K562 (cell line): Measurements from ENCODE around the gene ACSL6. TPM values are rescaled to one million over a fixed set of nuclear protein-coding genes. Genes with fewer than 3 reads are reported as not detected.

ENCODE experiments used
- ATAC-seq: fragments of 200-7000 bp; cut with Tn5 transposase; 3 replicates; pipeline ENCODE4 v1.9.1; 2020; ENCODE audit warnings: moderate library complexity
- BruUV-seq: library from RNA; stranded (reverse); fragments of 400-500 nt; replicated peaks from 2 replicates; lab custom pipeline; 2021; lab: Mats Ljungman, UMichigan
- CTCF ChIA-PET: fragments of 300-600 bp; formaldehyde crosslinking; extraction: SDS; loops from one replicate; lab custom pipeline; 2021; ENCODE audit warnings: low intra/inter-chr PET ratio; lab: Yijun Ruan, JAX
- POLR2A ChIA-PET: fragments of 300-600, 350-650 bp; sonication (Branson Sonifier 250); formaldehyde crosslinking; extraction: SDS; loops from one replicate; lab custom pipeline; 2021; ENCODE audit warnings: antibody characterized with exemption, inconsistent platforms; lab: Yijun Ruan, JAX
- DNase-seq, 4 experiments: peaks; one replicate each; pipeline versions ENCODE4 v3.0.0 to v3.0.0-alpha.2; 2011 to 2018; ENCODE audit warnings: low spot score in 3 of 4, mixed read lengths in 3 of 4; ENCODE audit errors: extremely low read depth in 1 of 4
- FAIRE-seq: peaks from 2 replicates; lab custom pipeline; 2011; peaks lifted over from hg19 to GRCh38; lab: Jason Lieb, UNC
- H2AFZ ChIP-seq: 2 replicates; pipeline ENCODE4 v1.6.0; 2011; ENCODE audit warnings: low read depth, low read length, control low read depth, inconsistent platforms
- H3K27ac ChIP-seq: fragments of 200-600 bp; 3 replicates; pipeline ENCODE4 v1.8.0; 2011; ENCODE audit warnings: low read depth, mild to moderate bottlenecking, control low read depth, inconsistent platforms, low read length, moderate library complexity, mixed read lengths; ENCODE audit errors: extremely low read depth
- H3K27me3 ChIP-seq, 2 experiments: fragments of 300-600 bp in 1 of 2; 2 replicates in 1 of 2; 3 replicates in 1 of 2; pipeline versions ENCODE4 v1.6.0 to v1.8.0; 2011; ENCODE audit warnings: inconsistent platforms in 2 of 2, low read length in 2 of 2, mild to moderate bottlenecking in 1 of 2, mixed read lengths in 1 of 2, moderate library complexity in 1 of 2; ENCODE audit not compliant: control insufficient read depth in 2 of 2, insufficient read depth in 2 of 2
- H3K36me3 ChIP-seq: fragments of 300-600 bp; 3 replicates; pipeline ENCODE4 v1.8.0; 2011; ENCODE audit warnings: mild to moderate bottlenecking, low read length, inconsistent platforms; ENCODE audit not compliant: control insufficient read depth, insufficient read depth
- H3K4me1 ChIP-seq, 2 experiments: fragments of 200-600 bp in 1 of 2; replicated peaks in 1 of 2; 2 replicates in 1 of 2; 3 replicates in 1 of 2; pipeline versions ENCODE4 v1.5.1 to v1.8.0; 2011; ENCODE audit warnings: inconsistent platforms in 2 of 2, low read length in 2 of 2, mild to moderate bottlenecking in 1 of 2, mixed read lengths in 1 of 2, moderate library complexity in 1 of 2; ENCODE audit not compliant: control insufficient read depth in 2 of 2, insufficient read depth in 2 of 2
- H3K4me2 ChIP-seq: 2 replicates; pipeline ENCODE4 v1.6.1; 2011; ENCODE audit warnings: low read length, control low read depth, inconsistent platforms, mixed read lengths; ENCODE audit not compliant: insufficient read depth
- H3K4me3 ChIP-seq: fragments of 200-600 bp; sonication (generic), shearing (Covaris generic); 2 replicates; pipeline ENCODE4 v1.5.1; 2016; ENCODE audit warnings: control low read depth, inconsistent platforms
- H3K79me2 ChIP-seq: fragments of 200-600 bp; 3 replicates; pipeline ENCODE4 v1.8.0; 2011; ENCODE audit warnings: low read length, inconsistent platforms; ENCODE audit not compliant: control insufficient read depth, insufficient read depth
- H3K9ac ChIP-seq, 2 experiments: 2 replicates each; pipeline versions ENCODE4 v1.6.0 to v1.6.1; 2011; ENCODE audit warnings: low read depth in 2 of 2, low read length in 2 of 2, control low read depth in 1 of 2, inconsistent platforms in 1 of 2, mild to moderate bottlenecking in 1 of 2, mixed read lengths in 1 of 2; ENCODE audit not compliant: insufficient read depth in 1 of 2
- H3K9me1 ChIP-seq: one replicate; pipeline ENCODE4 v1.6.0; 2011; ENCODE audit warnings: inconsistent platforms, mild to moderate bottlenecking, low read length, moderate library complexity; ENCODE audit not compliant: control insufficient read depth, insufficient read depth
- H3K9me3 ChIP-seq: replicated peaks from 2 replicates; pipeline ENCODE4 v1.5.1; 2011; ENCODE audit warnings: low read depth, low read length, inconsistent platforms; ENCODE audit not compliant: control insufficient read depth, insufficient read depth
- H4K20me1 ChIP-seq: replicated peaks from 2 replicates; pipeline ENCODE4 v1.6.1; 2011; ENCODE audit warnings: low read length, inconsistent platforms, mixed read lengths; ENCODE audit not compliant: control insufficient read depth, insufficient read depth
- NR4A1 ChIP-seq, 2 experiments: fragments of 250-450 bp in 1 of 2; fragments of 450-650 bp in 1 of 2; sonication (Bioruptor Pico) in 1 of 2; IDR thresholded peaks; 2 replicates each; pipeline versions ENCODE4 v1.4.0 to v1.6.1; 2016 to 2020; ENCODE audit warnings: mild to moderate bottlenecking in 2 of 2, missing compliant biosample characterization in 1 of 2, missing genetic modification characterization in 1 of 2, moderate library complexity in 1 of 2
- WGBS: fragments of 100-300 bp; shearing (Covaris generic); methylation state at CpG from one replicate; pipeline ENCODE4 v1.1.6; 2016; ENCODE audit warnings: low coverage, mixed read lengths; ENCODE audit not compliant: insufficient coverage; ENCODE audit errors: missing lambda C conversion rate; 5-methylcytosine and 5-hydroxymethylcytosine counted together
- in situ Hi-C: fragments of 300-500 bp; cut with MboI; formaldehyde crosslinking; loops from 4 replicates; pipeline ENCODE4 v1.15.0; 2018; ENCODE audit warnings: inconsistent platforms, mixed read lengths
- intact Hi-C: fragments of 100-400 bp; cut with micrococcal nuclease; formaldehyde crosslinking; loops from 2 replicates; pipeline ENCODE4 v1.14.2; 2022
- polyA plus RNA-seq, 8 experiments: library from polyadenylated mRNA; depleted of rRNA in 4 of 8; stranded (reverse) in 5 of 8; unstranded in 3 of 8; fragments of >200 nt; fragmentation: Nextera tagmentation in 2 of 8; fragmentation: Illumina TruSeq in 1 of 8; extraction: Ambion mirVana in 2 of 8; extraction: Trizol in 1 of 8; gene quantifications; 2 replicates each; pipeline versions ENCODE4 v1.2.1 to v1.2.3, GENCODE V29; 2011 to 2014; ENCODE audit warnings: inconsistent platforms in 1 of 8, missing spikeins in 1 of 8
- total RNA-seq, 7 experiments: library from RNA; depleted of rRNA in 6 of 7; stranded (reverse); fragments of >200 nt in 6 of 7; fragmentation: Illumina TruSeq in 2 of 7; extraction: Trizol in 2 of 7; gene quantifications; 2 replicates each; pipeline versions ENCODE4 v1.2.1 to v1.2.3, GENCODE V29; 2011 to 2021; ENCODE audit warnings: low replicate concordance in 1 of 7

The ACSL6 gene
- total and polyA plus RNA-seq, 9 of the 15 experiments (the other 6 are each of a cell fraction or from before 2014, with no cell fraction given) = 0.50 to 1.5 (median 0.69) TPM

DNA sequence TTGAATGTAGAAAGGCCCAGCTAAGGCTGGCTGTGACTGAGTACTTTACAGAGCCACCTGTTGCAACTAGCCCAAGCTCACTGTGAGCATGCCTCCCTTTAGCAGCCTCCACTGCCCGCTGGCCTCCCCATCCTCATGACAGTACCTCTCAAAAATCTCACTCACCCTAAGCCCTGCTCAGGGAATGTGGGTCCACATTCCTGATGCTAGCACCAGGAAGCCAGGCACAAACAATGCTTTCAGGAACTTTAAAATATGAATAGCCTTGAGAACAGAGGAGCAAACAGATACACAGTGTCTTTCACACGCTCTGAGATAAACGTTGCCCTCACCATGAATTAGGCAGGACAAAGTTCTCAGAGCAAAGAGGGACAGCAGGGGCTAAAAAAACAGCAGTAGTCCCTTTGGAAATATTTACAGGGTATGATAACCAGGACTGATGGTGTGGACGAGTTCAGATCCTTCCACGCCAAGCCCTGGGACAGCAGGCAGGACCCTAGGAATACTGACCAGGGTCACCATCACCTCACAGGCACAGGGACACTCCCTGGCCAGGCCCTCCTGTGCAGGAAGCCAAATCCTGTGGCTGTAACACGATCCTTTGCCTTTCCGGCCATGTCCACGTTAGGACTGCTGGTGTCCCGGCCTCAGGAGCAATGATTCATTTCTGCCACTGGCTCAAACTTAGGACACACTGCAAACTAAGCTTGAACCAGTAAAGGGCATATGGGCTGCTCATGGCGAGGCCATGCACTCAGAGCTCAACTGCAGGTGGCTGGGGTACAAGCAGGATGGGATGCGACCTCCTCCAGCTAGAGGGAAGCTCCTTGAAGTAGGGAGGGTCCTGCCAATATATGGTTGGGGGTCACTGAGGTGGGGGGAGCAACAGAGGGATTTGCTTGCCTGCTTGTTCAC lies 9.6 kb downstream of the ACSL6 start:
- peak; percentile 12; the same call in 2 of the 3 replicates for ATAC-seq
- H3K27ac ChIP-seq = no peak overlapping the region
- H4K20me1 ChIP-seq = no peaks in the 10 kb centered on the region
- WGBS = 35% methylated on average over 11 of the region's 11 CpGs
- no peaks in the 10 kb centered on the region for H3K27me3 ChIP-seq
- intact Hi-C loops = loop anchor here (10.0 kb wide), 1 partner anchor 327 kb away; no protein-coding TSS in a partner anchor
- peak overlapping the region; percentile 41; the same call in 1 of the 2 replicates for H2AFZ ChIP-seq
- H3K9me1 ChIP-seq = no peaks in the 10 kb centered on the region
- no peak overlapping the region for H3K4me2 ChIP-seq
- no peak for DNase-seq
- H3K36me3 ChIP-seq = no peaks in the 10 kb centered on the region
- peaks cover 19 to 29% of the 10 kb centered on the region in 2 experiments for H3K4me1 ChIP-seq
- no peaks in the 10 kb centered on the region for H3K79me2 ChIP-seq
- FAIRE-seq = peak; percentile 29
- ChIA-PET CTCF (no interaction called here), POLR2A (interaction anchor here (1.4 to 1.5 kb wide), 2 partner anchors 9 to 10 kb away, joined by 4 read pairs; partner anchors contain the start of gene ACSL6)
- no peaks in the 10 kb centered on the region for H3K9me3 ChIP-seq
- in situ Hi-C loops = loop anchor here (5.0 to 25.0 kb wide), 2 partner anchors 190 to 565 kb away; no protein-coding TSS in a partner anchor
- TF ChIP-seq NR4A1 (CRISPR knock-in tag; IDR thresholded peaks at IDR 0.05) = no peak
- no peak for TF ChIP-seq NR4A1 (tag; IDR thresholded peaks at IDR 0.05)
- no TSS peak for BruUV-seq
- H3K4me3 ChIP-seq = no peak overlapping the region
- no peak overlapping the region; a peak in 1 of 4 replicates for H3K9ac ChIP-seq
